ENCODE results near the gene ZNF474. TPM values are rescaled to one million over a fixed set of nuclear protein-coding genes. Genes with fewer than 3 reads are reported as not detected.

The ZNF474 gene
- total and polyA plus RNA-seq, 2 of the 8 experiments (the other 6 are each of a cell fraction or from before 2014, with no cell fraction given) = not detected

GRCh38 chr5:122153230-122153629, 23.9 kb downstream of the ZNF474 start:
- ChIA-PET POLR2A (ENCODE audit: partially characterized antibody) (no interaction called here), CTCF (ENCODE audit: partially characterized antibody) (interaction anchor here (6.5 kb wide), 1 partner anchor 59 kb away, joined by 78 read pairs; no protein-coding TSS in a partner anchor)
- no peak overlapping the region for H4K8ac ChIP-seq (ENCODE audit: extremely low read depth, insufficient read depth, low read length)
- H3K79me1 ChIP-seq (ENCODE audit: low read depth, low read length) = no peaks in the 10 kb centered on the region
- no peak overlapping the region for H2AK5ac ChIP-seq (ENCODE audit: low read depth, low read length)
- H3K9me3 ChIP-seq (ENCODE audit: insufficient read depth in 2 of 2, low read depth in 1 of 2, low read length in 1 of 2) = no peaks in the 10 kb centered on the region
- H4K91ac ChIP-seq (replicated peaks; ENCODE audit: insufficient read length, low read length) = no peak overlapping the region
- no peak overlapping the region for H3K14ac ChIP-seq (ENCODE audit: insufficient read length)
- H3K4ac ChIP-seq (replicated peaks; ENCODE audit: insufficient read length, low read depth, low read length) = no peak overlapping the region
- no peaks in the 10 kb centered on the region for H4K20me1 ChIP-seq (replicated peaks in 1 of 2; ENCODE audit: control insufficient read depth in 1 of 2, insufficient read depth in 2 of 2, low read length in 2 of 2)
- no peak overlapping the region for H2BK15ac ChIP-seq (ENCODE audit: low read length)
- H2BK20ac ChIP-seq (ENCODE audit: low read length) = no peak overlapping the region
- H3K79me2 ChIP-seq (ENCODE audit: control insufficient read depth in 1 of 2, insufficient read depth in 2 of 2, low read length in 2 of 2) = no peaks in the 10 kb centered on the region
- H2AFZ ChIP-seq (ENCODE audit: low read length) = no peak overlapping the region
- no peak overlapping the region for H4K5ac ChIP-seq (ENCODE audit: insufficient read length, low read depth, low read length)
- H3K27me3 ChIP-seq (replicated peaks in 1 of 4; ENCODE audit: control insufficient read depth in 3 of 4, extremely low read depth in 1 of 4, insufficient read depth in 3 of 4, low read length in 3 of 4) = no peaks in the 10 kb centered on the region
- H3K4me2 ChIP-seq (ENCODE audit: insufficient read depth in 1 of 2, low read depth in 2 of 2, low read length in 2 of 2) = no peak overlapping the region
- FAIRE-seq = no peak
- 79% methylated on average over 2 of the region's 2 CpGs; no CpG with 5 or more reads in 1 of the 2 experiments for WGBS, 2 experiments (ENCODE audit: extremely low coverage in 1 of 2, insufficient coverage in 1 of 2, insufficient read length in 1 of 2, insufficient replicate concordance in 2 of 2, low coverage in 1 of 2, low lambda C conversion rate in 2 of 2, missing lambda C conversion rate in 1 of 2)
- TF ChIP-seq EP300 (IDR thresholded peaks at IDR 0.05; ENCODE audit: borderline replicate concordance in 1 of 2, low read depth in 2 of 2, low read length in 2 of 2) (no peak), BRCA1 (IDR thresholded peaks at IDR 0.05; ENCODE audit: low read depth, low read length) (no peak), SIRT6 (IDR thresholded peaks at IDR 0.05; ENCODE audit: low read length) (no peak), SP2 (IDR thresholded peaks at IDR 0.05; ENCODE audit: low read length) (no peak), NRF1 (IDR thresholded peaks at IDR 0.05; ENCODE audit: low read depth, low read length) (no peak), SUZ12 (IDR thresholded peaks at IDR 0.05; ENCODE audit: low read length) (no peak), BACH1 (IDR thresholded peaks at IDR 0.05; ENCODE audit: low read length) (no peak)
- TF ChIP-seq, protein P1, sequence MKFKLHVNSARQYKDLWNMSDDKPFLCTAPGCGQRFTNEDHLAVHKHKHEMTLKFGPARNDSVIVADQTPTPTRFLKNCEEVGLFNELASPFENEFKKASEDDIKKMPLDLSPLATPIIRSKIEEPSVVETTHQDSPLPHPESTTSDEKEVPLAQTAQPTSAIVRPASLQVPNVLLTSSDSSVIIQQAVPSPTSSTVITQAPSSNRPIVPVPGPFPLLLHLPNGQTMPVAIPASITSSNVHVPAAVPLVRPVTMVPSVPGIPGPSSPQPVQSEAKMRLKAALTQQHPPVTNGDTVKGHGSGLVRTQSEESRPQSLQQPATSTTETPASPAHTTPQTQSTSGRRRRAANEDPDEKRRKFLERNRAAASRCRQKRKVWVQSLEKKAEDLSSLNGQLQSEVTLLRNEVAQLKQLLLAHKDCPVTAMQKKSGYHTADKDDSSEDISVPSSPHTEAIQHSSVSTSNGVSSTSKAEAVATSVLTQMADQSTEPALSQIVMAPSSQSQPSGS (IDR thresholded peaks at IDR 0.05; ENCODE audit: low read length) = no peak
- TF ChIP-seq, protein P2, sequence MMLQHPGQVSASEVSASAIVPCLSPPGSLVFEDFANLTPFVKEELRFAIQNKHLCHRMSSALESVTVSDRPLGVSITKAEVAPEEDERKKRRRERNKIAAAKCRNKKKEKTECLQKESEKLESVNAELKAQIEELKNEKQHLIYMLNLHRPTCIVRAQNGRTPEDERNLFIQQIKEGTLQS (IDR thresholded peaks at IDR 0.05; ENCODE audit: insufficient read depth, low read depth, low read length) = no peak
- TF ChIP-seq, protein P3, sequence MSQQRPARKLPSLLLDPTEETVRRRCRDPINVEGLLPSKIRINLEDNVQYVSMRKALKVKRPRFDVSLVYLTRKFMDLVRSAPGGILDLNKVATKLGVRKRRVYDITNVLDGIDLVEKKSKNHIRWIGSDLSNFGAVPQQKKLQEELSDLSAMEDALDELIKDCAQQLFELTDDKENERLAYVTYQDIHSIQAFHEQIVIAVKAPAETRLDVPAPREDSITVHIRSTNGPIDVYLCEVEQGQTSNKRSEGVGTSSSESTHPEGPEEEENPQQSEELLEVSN (IDR thresholded peaks at IDR 0.05) = no peak
- H3K4me3 ChIP-seq (ENCODE audit: extremely low read depth in 1 of 4, insufficient read depth in 2 of 4, low read depth in 3 of 4, low read length in 4 of 4) = no peak overlapping the region
- no peak overlapping the region for H3K18ac ChIP-seq (ENCODE audit: extremely low read depth, low read length)
- H3K9ac ChIP-seq (replicated peaks in 1 of 4; ENCODE audit: extremely low read depth in 1 of 4, low read depth in 3 of 4, low read length in 3 of 4) = no peak overlapping the region
- DNase-seq (ENCODE audit: low read depth in 1 of 2, low spot score in 2 of 2) = no peak
- H3K56ac ChIP-seq (replicated peaks; ENCODE audit: insufficient read length, low read depth, low read length) = no peak overlapping the region
- H2BK12ac ChIP-seq (ENCODE audit: low read depth, low read length) = no peak overlapping the region
- H3K23me2 ChIP-seq (ENCODE audit: low read depth, low read length) = no peaks in the 10 kb centered on the region
- H2BK120ac ChIP-seq (replicated peaks; ENCODE audit: low read depth, low read length) = no peak overlapping the region
- no peak overlapping the region for H2BK5ac ChIP-seq (ENCODE audit: low read depth, low read length)
- H3K36me3 ChIP-seq (ENCODE audit: control insufficient read depth in 2 of 4, insufficient read depth in 4 of 4, low read length in 3 of 4) = no peaks in the 10 kb centered on the region
- no peak overlapping the region for H3K27ac ChIP-seq (ENCODE audit: low read depth, low read length)
- H3K23ac ChIP-seq (ENCODE audit: insufficient read length) = no peak overlapping the region
- H3K4me1 ChIP-seq (replicated peaks in 1 of 4; ENCODE audit: control insufficient read depth in 3 of 4, insufficient read depth in 4 of 4, low read length in 3 of 4) = no peaks in the 10 kb centered on the region

Data from H1 (cell line).